Memory B cell (primary cell): ENCODE measurements around the gene NUBP2.

Experiments used
- ATAC-seq: fragments of 150-1000 bp; cut with Tn5 transposase; 2 replicates; pipeline ENCODE4 v1.10.0; 2021; ENCODE audit warnings: low read depth, mild to moderate bottlenecking, moderate library complexity
- DNase-seq, 2 donors: peaks; one replicate each; pipeline ENCODE4 v3.0.0; 2022; ENCODE audit warnings: low spot score in 2 of 2
- H3K27ac Mint-ChIP-seq: one replicate; pipeline ENCODE4 v1.8.0; 2022; ENCODE audit warnings: mild to moderate bottlenecking, moderate library complexity, mixed read lengths
- H3K27me3 Mint-ChIP-seq: one replicate; pipeline ENCODE4 v1.8.0; 2022; ENCODE audit warnings: mixed read lengths
- H3K36me3 Mint-ChIP-seq: one replicate; pipeline ENCODE4 v1.8.0; 2022; ENCODE audit warnings: mild to moderate bottlenecking, mixed read lengths
- H3K4me1 Mint-ChIP-seq: one replicate; pipeline ENCODE4 v1.8.0; 2022; ENCODE audit warnings: mixed read lengths
- H3K4me3 Mint-ChIP-seq: one replicate; pipeline ENCODE4 v1.8.0; 2022; ENCODE audit warnings: mild to moderate bottlenecking, moderate library complexity, mixed read lengths
- H3K9me3 Mint-ChIP-seq: one replicate; pipeline ENCODE4 v1.8.0; 2022; ENCODE audit warnings: mixed read lengths

Gene NUBP2

GRCh38 chr16:1810536-1810935 lies 27.8 kb downstream of the NUBP2 start:
- H3K36me3 Mint-ChIP-seq: peaks cover 23% of the 10 kb centered on the region
- no peak overlapping the region for H3K27ac Mint-ChIP-seq
- ATAC-seq: no peak
- H3K4me3 Mint-ChIP-seq: no peak overlapping the region
- H3K4me1 Mint-ChIP-seq: peaks cover 4% of the 10 kb centered on the region
- no peaks in the 10 kb centered on the region for H3K9me3 Mint-ChIP-seq
- no peak for DNase-seq
- H3K27me3 Mint-ChIP-seq: no peaks in the 10 kb centered on the region

- H3K36me3 Mint-ChIP-seq: peaks cover 16% of the 10 kb centered on the region
- H3K4me3 Mint-ChIP-seq: no peak overlapping the region
- peaks cover 4% of the 10 kb centered on the region for H3K4me1 Mint-ChIP-seq
- DNase-seq (no peak), ATAC-seq (no peak)
- no peaks in the 10 kb centered on the region for H3K9me3 Mint-ChIP-seq
- no peaks in the 10 kb centered on the region for H3K27me3 Mint-ChIP-seq
- no peak overlapping the region for H3K27ac Mint-ChIP-seq
These were observed 30.0 kb downstream of the NUBP2 start for GRCh38 chr16:1812732-1813163.

DNA sequence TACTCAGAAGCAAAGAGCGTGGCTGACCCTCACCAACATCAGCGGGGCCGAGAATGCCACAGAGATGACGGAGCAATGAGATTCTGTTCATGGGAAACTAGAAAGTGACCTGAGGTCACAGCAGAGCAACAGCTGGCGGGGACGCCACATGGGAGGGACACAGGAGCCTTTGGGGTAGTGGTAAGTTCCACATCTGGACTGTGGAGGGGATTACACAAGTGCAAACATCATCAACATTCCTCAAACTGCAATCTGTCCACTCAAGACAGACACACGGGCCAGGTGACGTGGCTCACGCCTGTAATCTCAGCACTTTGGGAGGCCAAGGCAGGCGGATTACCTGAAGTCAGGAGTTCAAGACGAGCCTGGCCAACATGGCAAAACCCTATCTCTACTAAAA lies 32.7 kb downstream of the NUBP2 start:
- peaks cover 4% of the 10 kb centered on the region for H3K4me1 Mint-ChIP-seq
- DNase-seq: no peak
- no peak for ATAC-seq
- H3K36me3 Mint-ChIP-seq: peaks cover 11% of the 10 kb centered on the region
- no peaks in the 10 kb centered on the region for H3K9me3 Mint-ChIP-seq
- no peak overlapping the region for H3K4me3 Mint-ChIP-seq
- no peaks in the 10 kb centered on the region for H3K27me3 Mint-ChIP-seq
- H3K27ac Mint-ChIP-seq: no peak overlapping the region

- DNase-seq: no peak
- no peak for ATAC-seq
- peaks cover 4% of the 10 kb centered on the region for H3K4me1 Mint-ChIP-seq
- no peaks in the 10 kb centered on the region for H3K27me3 Mint-ChIP-seq
- H3K27ac Mint-ChIP-seq: no peak overlapping the region
- no peak overlapping the region for H3K4me3 Mint-ChIP-seq
- H3K9me3 Mint-ChIP-seq: no peaks in the 10 kb centered on the region
- H3K36me3 Mint-ChIP-seq: peaks cover 11% of the 10 kb centered on the region
These were observed 33.9 kb downstream of the NUBP2 start for GRCh38 chr16:1816396-1817275.

GRCh38 chr16:1817276-1817589 lies 34.5 kb downstream of the NUBP2 start:
- H3K27me3 Mint-ChIP-seq: no peaks in the 10 kb centered on the region
- H3K4me1 Mint-ChIP-seq: peaks cover 4% of the 10 kb centered on the region
- DNase-seq: no peak
- H3K4me3 Mint-ChIP-seq: no peak overlapping the region
- H3K36me3 Mint-ChIP-seq: peaks cover 11% of the 10 kb centered on the region
- ATAC-seq: no peak
- H3K9me3 Mint-ChIP-seq: no peaks in the 10 kb centered on the region
- no peak overlapping the region for H3K27ac Mint-ChIP-seq

GRCh38 chr16:1817716-1818115 lies 35.0 kb downstream of the NUBP2 start:
- no peak for DNase-seq
- H3K4me1 Mint-ChIP-seq: peaks cover 4% of the 10 kb centered on the region
- no peak overlapping the region for H3K27ac Mint-ChIP-seq
- H3K36me3 Mint-ChIP-seq: peaks cover 11% of the 10 kb centered on the region
- no peaks in the 10 kb centered on the region for H3K9me3 Mint-ChIP-seq
- ATAC-seq: no peak
- H3K27me3 Mint-ChIP-seq: no peaks in the 10 kb centered on the region
- H3K4me3 Mint-ChIP-seq: no peak overlapping the region

DNA sequence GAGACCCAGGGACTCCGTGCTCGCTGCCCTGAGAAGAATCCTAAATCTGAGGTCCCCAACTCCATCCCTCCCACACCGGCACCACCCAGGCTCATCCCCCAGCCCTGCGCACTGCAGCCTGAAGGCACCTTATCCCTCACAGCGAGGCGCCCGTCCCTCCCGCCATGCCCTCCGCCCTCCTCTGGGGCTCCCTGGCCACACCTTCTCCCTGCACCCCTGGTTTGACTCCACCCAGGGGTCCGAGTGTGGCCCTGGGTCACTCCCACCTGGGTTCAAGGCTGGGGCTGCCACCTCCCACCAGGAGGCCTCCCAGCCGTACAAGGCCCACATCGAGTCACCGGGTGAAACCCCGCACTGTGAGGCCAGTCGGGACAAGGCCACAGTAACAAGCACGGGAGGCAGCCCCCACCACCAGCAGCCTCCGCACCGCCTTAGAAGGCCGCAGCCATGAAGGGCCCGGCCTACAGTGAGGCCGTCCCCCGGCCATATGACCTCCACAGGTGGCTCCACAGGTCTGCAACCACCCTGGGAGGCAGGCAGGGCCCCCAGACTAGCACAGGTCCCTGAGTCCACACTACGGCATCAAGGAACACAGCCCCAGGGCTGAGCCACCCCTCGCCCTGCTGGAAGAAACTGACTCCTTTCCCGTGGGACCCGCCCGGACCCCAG lies 35.6 kb downstream of the NUBP2 start:
- H3K4me1 Mint-ChIP-seq: peaks cover under 1% of the 10 kb centered on the region
- H3K36me3 Mint-ChIP-seq: peaks cover 9% of the 10 kb centered on the region
- no peak overlapping the region for H3K4me3 Mint-ChIP-seq
- no peaks in the 10 kb centered on the region for H3K27me3 Mint-ChIP-seq
- no peak overlapping the region for H3K27ac Mint-ChIP-seq
- DNase-seq (no peak), ATAC-seq (no peak)
- no peaks in the 10 kb centered on the region for H3K9me3 Mint-ChIP-seq

- ATAC-seq (no peak), DNase-seq (no peak)
- H3K4me3 Mint-ChIP-seq: no peak overlapping the region
- H3K27ac Mint-ChIP-seq: no peak overlapping the region
- peaks cover 7% of the 10 kb centered on the region for H3K36me3 Mint-ChIP-seq
- H3K27me3 Mint-ChIP-seq: no peaks in the 10 kb centered on the region
- peaks cover 3% of the 10 kb centered on the region for H3K4me1 Mint-ChIP-seq
- no peaks in the 10 kb centered on the region for H3K9me3 Mint-ChIP-seq
These were observed 36.2 kb downstream of the NUBP2 start for GRCh38 chr16:1818873-1819525.

GRCh38 chr16:1819611-1820010 lies 36.9 kb downstream of the NUBP2 start:
- no peaks in the 10 kb centered on the region for H3K27me3 Mint-ChIP-seq
- no peak overlapping the region for H3K27ac Mint-ChIP-seq
- ATAC-seq (no peak), DNase-seq (no peak)
- H3K9me3 Mint-ChIP-seq: no peaks in the 10 kb centered on the region
- H3K4me3 Mint-ChIP-seq: no peak overlapping the region
- peaks cover 7% of the 10 kb centered on the region for H3K36me3 Mint-ChIP-seq
- H3K4me1 Mint-ChIP-seq: peaks cover 3% of the 10 kb centered on the region

DNA sequence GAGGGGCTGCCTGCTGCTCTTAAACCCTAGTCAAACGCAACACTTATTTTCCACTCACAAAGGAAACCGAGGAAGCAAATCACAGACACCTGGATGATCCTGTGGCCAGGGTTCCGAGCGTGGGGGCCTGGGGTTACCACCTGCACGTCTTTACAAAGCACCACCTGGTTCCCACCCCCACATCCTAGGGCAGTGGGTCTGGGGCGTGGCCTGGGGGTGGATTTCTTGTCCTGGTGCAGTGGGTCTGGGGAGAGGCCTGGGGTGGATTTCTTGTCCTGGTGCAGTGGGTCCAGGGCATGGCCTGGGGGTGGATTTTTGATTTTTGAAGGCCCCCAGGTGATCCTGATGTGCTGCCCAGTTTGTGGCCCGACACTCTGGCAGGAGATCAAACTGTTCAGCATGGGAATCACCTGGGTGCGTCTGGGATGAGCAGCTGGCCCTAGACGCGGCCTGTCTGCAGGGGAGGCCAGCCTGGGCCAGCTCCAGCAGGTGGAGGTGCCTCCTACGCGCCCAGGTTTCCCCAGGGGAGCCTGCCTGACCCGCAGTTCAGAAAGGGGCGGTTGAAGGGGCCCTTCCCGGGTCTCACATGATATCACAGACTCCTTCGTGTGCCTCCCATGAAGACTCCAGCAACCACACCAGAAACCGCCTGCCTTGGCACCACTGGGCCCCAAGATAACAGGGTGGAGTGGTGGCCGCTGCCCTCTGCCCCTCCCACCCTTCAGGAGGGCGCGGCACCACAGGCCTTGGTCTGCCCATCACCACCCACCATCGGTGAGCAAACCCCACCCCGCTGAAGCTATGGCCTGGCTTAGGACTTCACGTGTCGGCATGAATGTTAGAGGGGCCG lies 37.6 kb downstream of the NUBP2 start:
- H3K27ac Mint-ChIP-seq: no peak overlapping the region
- H3K36me3 Mint-ChIP-seq: peaks cover 1% of the 10 kb centered on the region
- ATAC-seq (no peak), DNase-seq (no peak)
- no peak overlapping the region for H3K4me3 Mint-ChIP-seq
- H3K9me3 Mint-ChIP-seq: no peaks in the 10 kb centered on the region
- H3K27me3 Mint-ChIP-seq: no peaks in the 10 kb centered on the region
- H3K4me1 Mint-ChIP-seq: peaks cover 3% of the 10 kb centered on the region

GRCh38 chr16:1820946-1821290 lies 38.2 kb downstream of the NUBP2 start:
- ATAC-seq: no peak
- DNase-seq: no peak
- Mint-ChIP-seq H3K4me1 (peaks cover 3% of the 10 kb centered on the region), H3K9me3 (no peaks in the 10 kb centered on the region), H3K27ac (no peak overlapping the region), H3K27me3 (no peaks in the 10 kb centered on the region), H3K4me3 (no peak overlapping the region), H3K36me3 (no peaks in the 10 kb centered on the region)

- ATAC-seq: no peak
- DNase-seq: no peak
- no peaks in the 10 kb centered on the region for H3K9me3 Mint-ChIP-seq
- peaks cover 5% of the 10 kb centered on the region for H3K4me1 Mint-ChIP-seq
- H3K27ac Mint-ChIP-seq: no peak overlapping the region
- H3K36me3 Mint-ChIP-seq: no peaks in the 10 kb centered on the region
- H3K27me3 Mint-ChIP-seq: no peaks in the 10 kb centered on the region
- H3K4me3 Mint-ChIP-seq: no peak overlapping the region
These were observed 39.3 kb downstream of the NUBP2 start for GRCh38 chr16:1821861-1822611.

- Mint-ChIP-seq H3K4me3 (no peak overlapping the region), H3K9me3 (no peaks in the 10 kb centered on the region), H3K27me3 (no peaks in the 10 kb centered on the region), H3K27ac (no peak overlapping the region), H3K36me3 (no peaks in the 10 kb centered on the region), H3K4me1 (peaks cover 10% of the 10 kb centered on the region)
- DNase-seq (no peak), ATAC-seq (no peak)
These were observed 40.0 kb downstream of the NUBP2 start for GRCh38 chr16:1822801-1823200.
